Measurements from ENCODE around the gene LUC7L3.

Gene LUC7L3

DNA sequence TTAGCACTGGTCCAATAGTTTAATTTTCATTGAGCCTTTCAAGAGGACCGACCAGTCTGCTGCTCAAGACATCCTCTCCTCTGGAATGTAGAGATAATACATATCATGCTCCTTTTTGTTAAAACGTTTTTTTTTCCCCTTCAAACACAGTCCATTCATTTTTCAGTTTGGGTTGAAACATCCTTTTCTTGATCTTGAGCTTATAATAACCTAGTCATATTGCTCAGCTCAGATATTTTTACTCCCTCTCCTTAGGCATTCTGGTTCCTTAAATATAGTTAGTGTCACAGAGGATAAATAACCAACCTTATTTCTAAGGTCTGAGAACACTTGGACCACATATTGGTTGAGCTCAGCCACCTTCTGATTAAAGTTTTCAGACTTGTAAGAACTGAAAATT, 35.1 kb downstream of the LUC7L3 start:
- DNase-seq (ENCODE audit: low read depth, low spot score), result no peak

- DNase-seq (ENCODE audit: low read depth, low spot score), result no peak
Observed at GRCh38 chr17:50758524-50758923, 39.1 kb downstream of the LUC7L3 start.

GRCh38 chr17:50758989-50759544, 39.7 kb downstream of the LUC7L3 start:
- DNase-seq (ENCODE audit: low read depth, low spot score), result no peak

- DNase-seq (ENCODE audit: low read depth, low spot score), result no peak
Observed at GRCh38 chr17:50762177-50762576, 42.8 kb downstream of the LUC7L3 start.

DNA sequence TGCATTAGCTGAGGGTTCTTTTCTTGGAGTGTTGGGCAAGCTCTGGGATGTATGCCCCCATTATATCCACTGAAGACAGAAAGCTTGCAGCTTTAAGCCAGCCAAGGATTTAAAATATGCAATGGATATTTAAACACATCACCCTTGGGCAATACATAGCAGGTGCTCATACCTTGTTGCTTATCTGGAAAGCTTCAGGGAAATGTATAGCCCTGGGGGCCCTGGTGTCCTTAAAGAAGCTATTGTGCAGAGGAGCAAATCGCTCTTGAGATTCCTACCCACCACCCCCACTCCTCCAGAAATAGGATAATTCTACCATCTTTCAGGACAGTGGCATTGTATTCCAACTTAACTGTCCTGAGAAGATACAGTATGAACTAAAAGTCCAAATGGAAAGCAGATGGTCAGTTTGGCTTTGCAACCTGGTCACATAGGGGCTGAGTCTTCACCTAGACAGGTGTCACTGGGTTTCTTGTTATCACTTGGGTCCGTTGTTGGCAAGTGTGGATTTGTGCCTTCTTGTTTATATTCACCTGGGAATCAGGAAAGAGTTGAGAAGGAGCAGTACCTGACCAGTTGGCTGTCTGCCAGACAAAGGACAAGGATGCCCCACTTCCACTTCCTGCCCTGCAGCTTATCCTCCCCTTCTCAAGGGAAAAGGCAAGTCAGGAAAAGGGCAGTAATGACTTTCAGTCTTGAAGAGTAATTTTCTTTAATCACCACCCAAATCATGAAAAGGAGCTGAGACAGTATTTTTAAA, 44.5 kb downstream of the LUC7L3 start:
- no peak for DNase-seq (ENCODE audit: low read depth, low spot score)

- no peak for DNase-seq (ENCODE audit: low read depth, low spot score)
Observed at GRCh38 chr17:50764734-50765149, 45.3 kb downstream of the LUC7L3 start.

DNA sequence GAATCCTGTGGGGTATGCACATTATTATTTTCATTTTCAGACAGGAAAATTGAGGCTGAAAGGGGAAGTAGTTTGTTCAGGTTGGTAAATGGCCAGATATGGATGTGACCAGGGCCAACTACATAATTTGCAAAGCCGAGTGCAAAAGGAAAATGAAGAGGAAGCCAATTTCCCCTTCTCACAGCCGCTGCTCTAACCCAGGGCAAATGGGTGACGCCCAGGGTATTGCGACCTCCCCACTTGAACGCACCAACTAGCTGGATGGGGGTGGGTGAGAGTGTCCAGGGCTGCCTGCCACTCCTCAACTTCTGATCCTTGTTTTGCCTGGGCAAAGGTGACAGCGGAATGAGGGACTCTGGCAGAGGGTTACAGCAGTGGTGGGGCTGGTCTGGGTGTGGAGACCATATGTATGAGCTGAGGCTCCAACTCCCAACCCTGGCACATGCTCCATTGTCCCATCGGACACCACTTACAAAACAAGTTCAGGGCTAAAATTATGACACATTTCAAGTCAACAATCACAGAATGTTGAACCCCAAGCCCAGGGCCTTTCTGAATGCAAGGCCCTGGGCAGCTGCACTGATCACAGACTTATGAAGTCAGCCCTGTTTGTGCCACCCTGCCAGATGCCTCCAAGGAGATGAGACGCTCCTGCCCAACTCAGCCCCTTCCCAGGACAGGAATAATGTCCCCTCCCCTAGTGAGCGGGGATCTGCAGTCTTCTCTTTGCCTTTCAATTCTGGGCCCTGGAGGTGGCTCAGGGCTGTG, 46.2 kb downstream of the LUC7L3 start:
- no peak for DNase-seq (ENCODE audit: low read depth, low spot score)

GRCh38 chr17:50766222-50767023, 47.0 kb downstream of the LUC7L3 start:
- no peak for DNase-seq (ENCODE audit: low read depth, low spot score)

DNA sequence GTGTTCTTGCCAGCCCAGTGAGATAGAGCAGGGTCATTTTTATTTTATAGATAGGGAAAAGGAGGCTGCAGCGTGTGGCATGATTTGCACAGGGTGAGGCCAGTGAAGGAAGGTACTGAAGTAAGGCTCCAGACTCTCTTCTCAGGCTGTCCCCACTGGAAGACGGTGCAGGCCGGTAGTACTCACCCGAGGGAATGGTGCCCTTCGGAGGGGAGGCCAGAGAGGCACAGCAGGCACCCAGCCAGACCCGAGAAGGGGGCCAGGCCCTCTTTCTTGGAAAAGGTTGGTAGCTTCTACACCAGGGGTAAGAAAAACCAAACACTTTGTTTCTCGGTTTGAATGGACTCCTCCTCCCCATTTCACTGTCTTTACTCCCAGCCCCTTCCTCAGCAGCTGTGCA, 47.6 kb downstream of the LUC7L3 start:
- DNase-seq (ENCODE audit: low read depth, low spot score), result no peak

DNA sequence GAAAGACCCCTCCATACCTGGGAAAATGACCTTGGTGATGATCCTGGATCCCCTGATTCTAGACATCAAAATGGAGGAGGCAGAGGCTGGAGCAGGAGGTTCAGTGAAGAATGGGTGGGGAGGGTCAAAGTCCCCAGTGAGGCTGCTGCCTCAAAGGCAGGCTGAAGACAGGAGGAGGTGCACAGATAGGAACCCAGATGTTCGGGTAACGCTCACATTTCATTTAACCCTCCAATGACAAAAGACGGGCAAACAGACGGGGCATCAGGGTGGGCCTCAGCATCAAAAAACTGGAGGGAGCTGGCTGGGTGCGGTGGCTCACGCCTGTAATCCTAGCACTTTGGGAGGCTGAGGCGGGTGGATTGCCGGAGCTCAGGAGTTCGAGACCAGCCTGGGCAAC, 48.0 kb downstream of the LUC7L3 start, which contains the start of gene ANKRD40CL:
Gene ANKRD40CL, minus strand, starts transcription at position 73 of the 400 bp plus-strand sequence. CDS start 605 bp downstream, outside the sequence.
- DNase-seq (ENCODE audit: low read depth, low spot score), result no peak

- DNase-seq (ENCODE audit: low read depth, low spot score), result no peak
Observed at GRCh38 chr17:50768346-50768761, 49.0 kb downstream of the LUC7L3 start.

DNA sequence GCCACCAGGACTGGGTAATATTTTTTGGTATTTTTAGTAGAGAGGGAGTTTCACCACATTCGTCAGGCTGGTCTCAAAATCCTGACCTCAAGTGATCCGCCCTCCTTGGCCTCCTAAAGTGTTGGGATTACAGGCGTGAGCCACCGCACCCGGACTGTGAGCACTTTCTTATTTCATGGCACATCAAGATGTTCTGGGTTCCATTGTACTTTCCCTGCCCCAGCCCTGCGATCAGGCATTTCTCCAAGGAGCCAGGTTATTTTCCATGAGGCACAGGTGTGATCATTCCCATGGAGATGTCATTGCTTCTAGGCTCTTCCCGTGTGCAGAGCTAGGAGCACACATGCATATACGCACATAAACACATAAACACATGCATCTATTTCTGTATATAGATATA, 50.5 kb downstream of the LUC7L3 start:
- DNase-seq (ENCODE audit: low read depth, low spot score), result no peak

DNA sequence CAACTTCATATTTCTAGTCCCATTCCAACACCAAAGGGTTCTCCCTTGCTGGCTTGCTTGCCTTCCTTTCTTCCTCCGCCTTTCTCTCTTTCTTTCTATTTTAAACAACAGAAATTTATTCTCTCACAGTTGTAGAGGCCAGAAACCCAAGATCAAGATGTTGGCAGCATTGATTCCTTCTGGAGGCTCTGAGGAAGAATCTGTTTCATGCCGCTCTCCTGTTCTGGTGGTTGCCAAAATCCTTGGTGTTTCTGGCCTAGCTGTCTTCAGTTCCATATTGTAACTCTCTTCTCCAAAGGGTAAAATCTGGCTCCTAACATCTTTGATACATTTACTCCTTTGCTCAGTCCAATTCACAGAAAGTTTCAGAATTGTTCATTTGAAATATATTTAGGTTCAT, 50.9 kb downstream of the LUC7L3 start:
- DNase-seq (ENCODE audit: low read depth, low spot score), result no peak

GRCh38 chr17:50771991-50772785, 52.8 kb downstream of the LUC7L3 start:
- DNase-seq (ENCODE audit: low read depth, low spot score), result no peak

DNA sequence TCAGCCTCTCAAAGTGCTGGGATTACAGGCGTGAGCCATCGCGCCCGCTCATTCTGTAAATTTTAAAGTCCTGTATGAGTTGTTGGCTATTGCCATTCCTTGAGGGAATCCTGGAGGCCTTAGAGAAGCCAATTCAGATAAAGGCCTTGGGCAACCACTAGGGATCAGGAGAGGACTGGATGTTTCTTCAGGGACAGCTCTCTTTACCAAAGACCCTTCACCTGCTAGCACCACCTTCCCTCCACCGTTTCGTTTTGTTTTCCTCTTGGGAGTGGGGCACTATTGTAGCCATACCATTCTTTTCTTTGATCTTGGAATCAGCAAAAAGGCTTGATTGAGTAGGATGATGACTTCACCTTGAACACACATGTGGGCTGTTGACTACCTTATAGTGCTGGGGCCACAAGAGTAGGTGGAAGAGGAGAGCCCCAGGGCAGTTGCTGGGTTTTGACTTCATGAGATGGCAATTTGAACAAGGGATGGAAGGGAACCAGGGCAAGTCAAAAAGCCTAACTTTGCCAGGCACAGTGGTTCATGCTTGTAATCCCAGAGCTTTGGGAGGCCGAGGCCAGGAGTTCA, 54.9 kb downstream of the LUC7L3 start:
- no peak for DNase-seq (ENCODE audit: low read depth, low spot score)

GRCh38 chr17:50775926-50776325, 56.5 kb downstream of the LUC7L3 start:
- DNase-seq (ENCODE audit: low read depth, low spot score), result no peak

DNA sequence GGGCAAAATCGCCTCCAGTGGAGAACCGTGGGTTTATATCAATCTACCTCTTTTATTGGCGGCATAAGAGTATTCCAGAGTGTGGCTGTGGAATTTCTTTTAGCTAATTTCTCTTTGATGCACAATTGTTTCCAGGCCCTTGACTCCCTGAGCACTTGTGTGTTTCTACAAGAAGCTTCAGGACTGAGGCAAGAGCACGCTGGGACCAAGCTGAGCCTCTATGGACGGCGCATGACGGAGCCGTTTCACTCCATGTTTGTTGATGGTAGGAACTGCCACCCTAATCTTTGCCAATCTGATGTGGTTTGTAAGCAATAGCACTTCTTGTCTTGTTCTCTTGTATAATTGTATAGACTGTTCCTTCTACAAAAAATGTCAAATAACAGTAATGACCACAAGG, 59.1 kb downstream of the LUC7L3 start:
- DNase-seq (ENCODE audit: low read depth, low spot score), result no peak

GRCh38 chr17:50778988-50779387, 59.6 kb downstream of the LUC7L3 start:
- no peak for DNase-seq (ENCODE audit: low read depth, low spot score)

DNA sequence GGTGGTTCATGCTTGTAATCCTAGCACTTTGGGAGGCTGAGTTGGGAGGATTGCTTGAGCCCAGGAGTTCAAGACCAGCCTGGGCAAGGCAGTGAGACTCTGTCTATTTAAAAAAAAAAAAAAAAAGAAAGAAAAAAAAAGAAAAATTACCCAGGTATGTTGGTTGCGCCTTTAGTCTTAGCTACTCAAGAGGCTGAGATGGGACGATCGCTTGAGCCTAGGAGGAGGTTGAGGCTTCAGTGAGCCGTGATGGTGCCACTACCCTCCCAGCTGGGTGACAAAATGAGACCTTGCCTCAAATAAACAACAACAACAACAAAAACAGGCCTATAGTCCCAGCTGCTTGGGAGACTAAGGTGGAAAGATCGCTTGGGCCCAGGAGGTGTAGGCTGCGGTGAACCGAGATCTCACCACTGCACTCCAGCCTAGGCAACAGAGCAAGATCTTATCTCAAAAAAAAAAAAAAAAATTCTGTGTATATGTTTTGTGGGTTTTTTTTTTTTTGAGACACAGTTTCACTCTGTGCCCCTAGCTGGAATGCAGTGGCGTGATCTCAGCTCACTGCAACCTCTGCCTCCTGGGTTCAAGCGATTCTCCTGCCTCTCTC, 60.4 kb downstream of the LUC7L3 start:
- DNase-seq (ENCODE audit: low read depth, low spot score), result no peak

GRCh38 chr17:50781167-50781566, 61.8 kb downstream of the LUC7L3 start:
- DNase-seq (ENCODE audit: low read depth, low spot score), result no peak
